ENCODE data around the gene TOMM34. TPM values are rescaled to one million over a fixed set of nuclear protein-coding genes. Genes with fewer than 3 reads are reported as not detected.

TOMM34 gene
- total RNA-seq, 1 donor from 2014 or later, result 39.6 TPM

GRCh38 chr20:44918342-44918741 lies 41.9 kb downstream of the TOMM34 start:
- no peak for DNase-seq (ENCODE audit: low read depth, low spot score)
- peaks cover 2% of the 10 kb centered on the region for H3K36me3 Mint-ChIP-seq (ENCODE audit: low read depth)

GRCh38 chr20:44917399-44917798 lies 42.8 kb downstream of the TOMM34 start:
- Mint-ChIP-seq H3K4me3 (no peak overlapping the region), H3K36me3 (ENCODE audit: low read depth) (peaks cover 7% of the 10 kb centered on the region), H3K9me3 (no peaks in the 10 kb centered on the region), H3K27me3 (ENCODE audit: low read depth) (no peaks in the 10 kb centered on the region), H3K4me1 (no peaks in the 10 kb centered on the region), H3K27ac (ENCODE audit: unreplicated experiment) (no peak overlapping the region)
- DNase-seq (ENCODE audit: low read depth, low spot score), result no peak
- no peak for TF ChIP-seq CTCF (conservative IDR thresholded peaks at IDR 0.05)

More at GRCh38 chr20:44918342-44918741, 41.9 kb downstream of the TOMM34 start:
- Mint-ChIP-seq H3K27ac (ENCODE audit: unreplicated experiment) (no peak overlapping the region), H3K27me3 (ENCODE audit: low read depth) (no peaks in the 10 kb centered on the region), H3K4me3 (no peak overlapping the region), H3K9me3 (no peaks in the 10 kb centered on the region), H3K4me1 (no peaks in the 10 kb centered on the region)
- TF ChIP-seq CTCF (conservative IDR thresholded peaks at IDR 0.05), result no peak

- DNase-seq (ENCODE audit: low read depth, low spot score), result no peak
- Mint-ChIP-seq H3K4me1 (peaks cover 2% of the 10 kb centered on the region), H3K36me3 (ENCODE audit: low read depth) (peaks cover 7% of the 10 kb centered on the region), H3K4me3 (no peak overlapping the region), H3K27me3 (ENCODE audit: low read depth) (no peaks in the 10 kb centered on the region), H3K9me3 (no peaks in the 10 kb centered on the region), H3K27ac (ENCODE audit: unreplicated experiment) (no peak overlapping the region)
- TF ChIP-seq CTCF (conservative IDR thresholded peaks at IDR 0.05), result no peak
Measured at GRCh38 chr20:44916586-44916985, 43.6 kb downstream of the TOMM34 start.

DNA sequence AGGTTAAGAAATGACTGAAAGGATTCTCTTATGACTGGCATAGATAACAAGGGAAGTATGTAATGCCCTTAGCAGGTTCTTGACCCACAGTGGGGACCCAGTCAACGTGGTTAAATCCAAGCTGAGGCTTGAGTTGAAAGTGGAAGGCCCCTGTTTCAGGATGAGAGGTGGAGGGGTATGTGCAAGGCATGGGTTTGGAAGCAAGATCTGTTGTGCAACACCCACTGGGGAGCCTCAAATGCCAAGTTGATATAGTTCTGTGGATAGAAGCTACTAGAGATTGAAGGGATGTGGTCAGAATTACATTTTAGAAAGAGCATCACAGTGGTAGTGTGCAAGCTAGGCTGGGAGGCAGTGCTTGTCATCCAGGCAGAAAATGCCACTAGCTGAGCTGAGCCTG lies 45.3 kb downstream of the TOMM34 start:
- Mint-ChIP-seq H3K4me1 (peaks cover 12% of the 10 kb centered on the region), H3K4me3 (no peak overlapping the region), H3K27ac (ENCODE audit: unreplicated experiment) (no peak overlapping the region), H3K36me3 (ENCODE audit: low read depth) (peaks cover 7% of the 10 kb centered on the region), H3K27me3 (ENCODE audit: low read depth) (no peaks in the 10 kb centered on the region), H3K9me3 (no peaks in the 10 kb centered on the region)
- no peak for DNase-seq (ENCODE audit: low read depth, low spot score)
- no peak for TF ChIP-seq CTCF (conservative IDR thresholded peaks at IDR 0.05)

GRCh38 chr20:44912189-44912588 lies 48.0 kb downstream of the TOMM34 start:
- no peaks in the 10 kb centered on the region for H3K27me3 Mint-ChIP-seq (ENCODE audit: low read depth)
- TF ChIP-seq CTCF (conservative IDR thresholded peaks at IDR 0.05), result no peak
- no peak for DNase-seq (ENCODE audit: low read depth, low spot score)
- H3K4me1 Mint-ChIP-seq, result peaks cover 24% of the 10 kb centered on the region
- peaks cover 7% of the 10 kb centered on the region for H3K36me3 Mint-ChIP-seq (ENCODE audit: low read depth)
- no peak overlapping the region for H3K27ac Mint-ChIP-seq (ENCODE audit: unreplicated experiment)
- no peaks in the 10 kb centered on the region for H3K9me3 Mint-ChIP-seq
- H3K4me3 Mint-ChIP-seq, result peak overlapping the region; percentile 85
